ENCODE measurements around the gene PRSS2.
A peak's percentile ranks its signal among the peaks of the same experiment; 100 is the strongest.
"Not testable (repeated sequence)": the region's sequence is repeated elsewhere in the genome, so short reads cannot be mapped to it uniquely, and the experiment has no call there.

Gene PRSS2

DNA sequence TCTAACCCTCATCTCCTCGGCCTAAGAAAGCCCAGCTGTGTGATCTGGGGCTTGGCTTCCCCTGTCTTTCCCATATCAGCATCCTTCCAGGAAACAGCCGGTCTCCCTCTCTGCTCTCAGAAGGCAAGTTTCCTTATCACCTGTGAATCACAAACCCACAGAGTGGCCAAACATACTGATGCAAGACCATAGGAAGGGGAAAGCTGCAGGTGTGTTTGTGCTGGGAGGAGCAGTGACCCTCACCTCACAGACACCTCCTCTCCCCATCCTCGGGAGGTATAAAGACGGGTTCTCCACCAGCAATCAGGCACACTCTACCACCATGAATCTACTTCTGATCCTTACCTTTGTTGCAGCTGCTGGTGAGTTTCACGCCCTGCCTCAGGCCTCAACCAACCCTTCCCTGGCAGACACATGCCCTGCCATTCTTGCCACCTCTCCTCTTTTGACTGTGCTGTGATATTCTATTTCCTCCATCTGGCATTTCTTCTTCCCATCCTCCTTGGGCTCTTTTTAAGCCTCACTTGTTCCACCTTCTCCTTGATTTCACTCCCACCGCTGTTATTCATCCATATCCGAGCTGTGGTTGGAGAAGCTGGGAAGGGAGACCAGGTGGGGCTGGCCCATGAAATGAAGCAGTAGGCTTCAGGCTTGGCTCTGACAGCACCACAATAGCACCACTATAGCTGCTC is at the start of gene PRSS2:
TSS of gene PRSS2 (plus strand) at position 310 of the 692 bp plus-strand sequence. CDS start at position 323, 13 bp downstream.
- peak; percentile 92 to 95 for DNase-seq

DNA sequence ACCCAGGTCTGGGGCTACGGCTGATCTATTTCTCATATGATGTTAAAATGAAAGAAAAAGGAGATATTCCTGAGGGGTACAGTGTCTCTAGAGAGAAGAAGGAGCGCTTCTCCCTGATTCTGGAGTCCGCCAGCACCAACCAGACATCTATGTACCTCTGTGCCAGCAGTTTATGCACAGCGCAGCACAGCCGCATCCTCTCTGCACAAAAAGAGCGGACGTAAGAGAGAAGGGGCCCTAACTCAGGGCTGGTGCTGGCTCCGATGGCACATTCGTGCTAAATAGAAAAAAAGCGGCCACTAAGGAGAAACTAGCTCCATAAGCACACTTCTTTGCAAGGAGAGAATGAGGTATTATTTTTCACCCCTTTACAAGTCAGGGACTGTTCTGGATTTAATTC is 49.8 kb upstream of the PRSS2 start:
- DNase-seq: no peak

DNA sequence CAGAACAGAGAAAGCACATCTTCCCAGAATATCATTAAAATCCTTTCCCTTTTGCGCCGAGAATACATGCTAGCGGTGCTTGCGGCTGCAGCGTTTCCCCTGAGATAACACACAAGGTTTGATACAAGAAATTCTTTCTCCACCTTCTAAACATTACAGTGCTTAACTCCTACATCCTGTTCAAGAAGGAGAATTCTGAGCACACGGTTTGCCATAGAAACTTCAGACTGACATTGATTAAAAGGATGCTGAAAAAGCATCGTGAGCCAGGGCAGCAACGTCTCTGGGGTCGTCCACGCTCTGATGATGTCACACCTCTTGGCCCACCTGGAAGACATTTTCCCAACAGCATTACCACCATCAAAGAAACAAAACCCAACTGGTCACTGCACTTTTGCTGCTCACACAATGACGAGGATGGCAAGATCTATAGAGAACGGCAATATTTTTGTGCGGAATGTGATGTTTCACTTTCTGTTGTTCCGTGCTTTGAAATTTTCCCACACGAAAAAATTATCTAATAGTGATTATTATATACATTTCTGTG is 48.4 kb upstream of the PRSS2 start:
- DNase-seq: no peak

DNA sequence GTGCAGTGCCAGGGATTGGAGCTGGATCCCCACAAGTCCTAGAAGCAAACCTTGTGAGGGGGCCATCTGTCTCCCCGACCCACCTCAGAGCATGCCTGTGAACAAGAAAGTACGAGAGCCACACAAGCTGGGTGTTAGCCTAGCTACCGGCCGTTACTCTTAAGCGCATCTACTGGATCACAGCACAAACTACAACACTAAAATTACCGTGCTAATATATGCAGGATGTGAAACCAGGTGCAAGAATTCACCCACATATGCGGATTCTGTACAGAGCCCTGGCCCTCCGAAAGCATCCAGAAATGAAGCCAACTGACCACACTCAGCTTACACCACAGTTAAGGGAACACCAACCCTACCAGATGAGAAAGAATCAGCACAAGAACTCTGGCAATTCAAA is 37.5 kb upstream of the PRSS2 start:
- DNase-seq: no peak

DNA sequence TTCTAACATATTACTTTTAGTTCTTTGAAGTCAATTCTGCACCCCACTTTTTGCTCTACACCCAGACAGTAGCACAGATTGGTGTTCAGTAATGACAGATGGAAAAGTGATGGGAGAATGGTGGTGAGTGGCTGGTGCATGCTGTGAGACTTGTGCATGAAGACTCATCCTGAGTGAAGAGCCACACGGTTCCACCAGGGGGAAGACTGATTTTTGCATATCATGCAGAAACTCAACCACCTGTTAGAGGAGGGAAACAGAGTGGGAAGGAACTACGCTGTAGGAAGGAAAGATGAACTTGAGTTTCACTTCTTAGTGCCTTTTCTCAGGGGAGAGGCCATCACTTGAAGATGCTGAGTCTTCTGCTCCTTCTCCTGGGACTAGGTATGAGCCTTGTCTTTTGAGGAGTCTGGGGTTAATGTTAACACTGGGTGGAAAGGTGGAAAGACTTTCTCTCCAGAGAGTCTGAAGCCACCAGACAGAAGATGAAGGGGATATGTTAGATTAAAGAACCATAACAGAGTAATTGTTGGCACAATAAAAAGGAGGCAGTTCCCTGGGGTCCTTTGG is 30.8 kb upstream of the PRSS2 start:
- DNase-seq: no peak

DNA sequence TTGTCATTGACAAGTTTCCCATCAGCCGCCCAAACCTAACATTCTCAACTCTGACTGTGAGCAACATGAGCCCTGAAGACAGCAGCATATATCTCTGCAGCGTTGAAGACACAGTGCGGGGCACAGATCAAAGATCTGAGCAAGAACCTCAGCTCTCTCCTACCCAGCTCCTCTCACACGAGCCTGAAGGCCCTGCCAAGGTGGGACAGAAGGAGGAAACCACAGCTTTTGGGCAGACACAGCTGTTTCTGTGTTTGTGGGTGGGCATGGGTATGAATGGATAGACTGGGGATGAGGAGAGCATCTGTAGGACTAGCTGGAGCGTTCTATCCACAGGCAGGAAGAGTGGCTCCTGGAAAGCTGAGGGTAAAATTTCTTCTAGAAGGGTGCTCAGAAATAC is 30.0 kb upstream of the PRSS2 start:
- DNase-seq: no peak

DNA sequence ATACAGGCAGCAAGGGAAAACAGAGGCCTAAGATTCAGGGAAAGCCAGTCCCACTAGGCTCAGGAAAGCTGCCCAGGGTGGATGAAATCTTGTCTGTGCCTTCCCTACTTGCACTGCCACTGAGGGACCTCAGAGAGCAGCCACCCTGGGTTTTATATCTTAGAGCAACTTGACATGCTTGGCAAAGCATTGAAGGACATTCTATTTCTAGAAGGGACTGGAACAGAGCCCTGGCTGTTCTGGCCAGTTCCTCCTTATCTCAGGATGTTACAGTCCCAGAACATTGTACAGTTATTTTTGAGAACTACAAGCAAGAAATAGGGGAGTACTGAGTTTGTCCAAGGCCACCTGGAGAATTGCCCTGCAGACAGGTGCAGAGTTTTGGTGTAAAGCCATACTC is 28.8 kb upstream of the PRSS2 start:
- not testable (repeated sequence) for DNase-seq

DNA sequence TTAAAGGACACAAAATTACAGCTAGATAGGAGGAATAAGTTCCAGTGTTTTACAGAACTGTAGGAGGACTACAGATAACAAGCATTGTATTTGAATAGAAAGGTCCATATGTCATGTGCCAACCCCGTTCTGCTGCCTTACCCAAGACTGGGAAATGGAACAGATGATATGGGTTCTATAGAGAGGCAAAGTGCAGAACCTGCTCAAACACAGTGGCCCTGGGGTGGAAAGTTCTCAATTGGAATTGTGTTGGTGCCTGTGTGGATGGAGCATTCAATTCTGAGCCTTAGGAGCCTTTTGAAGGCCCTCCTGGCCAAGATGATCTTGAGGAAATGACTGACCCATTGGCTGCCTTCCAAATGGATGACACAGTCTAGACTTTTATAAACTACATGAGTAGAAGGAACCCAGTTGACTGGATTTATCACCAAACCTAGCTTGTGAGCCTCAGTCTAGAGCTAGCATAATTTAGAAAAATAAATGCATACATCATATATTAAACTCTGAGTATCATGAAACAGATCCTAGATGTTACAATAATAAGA is 25.6 kb upstream of the PRSS2 start:
- DNase-seq: no peak

DNA sequence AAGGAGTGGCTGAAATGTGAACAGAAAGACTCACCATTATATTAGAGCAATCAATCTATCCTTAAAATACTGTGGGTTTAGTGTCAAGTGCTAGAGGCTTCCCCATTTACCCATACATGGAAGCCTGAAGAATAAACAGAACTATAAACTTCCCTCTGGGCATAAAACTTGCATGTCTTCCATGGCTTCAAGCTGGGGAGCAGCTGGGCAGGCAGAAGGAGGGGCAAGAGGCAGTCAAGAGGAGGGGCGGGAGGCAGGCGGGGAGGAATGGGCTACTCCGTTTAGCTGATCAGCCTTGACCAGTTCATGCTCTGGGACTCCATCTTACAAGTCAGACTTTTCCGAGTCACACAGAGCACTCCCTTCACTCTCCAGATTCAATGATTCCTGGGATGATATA is 25.0 kb upstream of the PRSS2 start:
- DNase-seq: no peak

DNA sequence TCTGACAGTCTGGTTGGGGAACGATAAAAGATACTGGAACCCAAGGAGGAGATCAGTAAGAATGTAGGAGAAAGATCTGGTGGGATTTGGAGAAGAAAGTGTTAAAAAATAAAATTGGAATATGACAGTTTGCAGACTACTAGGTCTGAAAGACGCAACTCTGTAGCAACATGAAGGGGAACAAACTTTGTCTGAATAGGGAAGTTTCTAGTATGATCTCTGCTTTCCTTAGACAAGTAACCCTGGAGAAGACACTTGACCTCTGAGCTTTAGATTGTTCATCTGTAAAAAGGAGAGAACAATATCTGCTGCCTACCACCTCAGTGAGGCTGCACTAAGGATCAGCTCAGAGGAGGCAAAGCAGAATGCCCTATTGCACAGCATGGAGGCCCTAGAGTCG is 24.5 kb upstream of the PRSS2 start:
- DNase-seq: no peak

DNA sequence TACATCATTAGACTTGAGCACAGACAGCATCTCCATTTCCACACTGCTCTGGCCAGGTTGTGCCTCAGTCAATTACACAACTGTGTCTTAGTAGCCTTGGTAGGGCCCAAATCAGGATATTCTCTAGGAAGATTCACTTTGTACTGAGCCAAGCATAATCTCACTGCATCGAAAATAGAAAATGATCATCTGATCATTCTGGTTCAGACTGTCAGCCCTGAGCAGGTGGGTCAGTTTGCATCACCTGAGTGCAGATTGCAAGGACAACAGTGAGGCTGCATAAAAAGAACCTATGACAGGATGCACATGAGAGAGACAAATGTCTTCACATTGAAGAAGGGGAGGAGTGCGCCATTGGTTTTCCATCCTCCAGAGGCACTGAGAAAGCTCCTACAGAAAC is 22.4 kb upstream of the PRSS2 start:
- not testable (repeated sequence) for DNase-seq

DNA sequence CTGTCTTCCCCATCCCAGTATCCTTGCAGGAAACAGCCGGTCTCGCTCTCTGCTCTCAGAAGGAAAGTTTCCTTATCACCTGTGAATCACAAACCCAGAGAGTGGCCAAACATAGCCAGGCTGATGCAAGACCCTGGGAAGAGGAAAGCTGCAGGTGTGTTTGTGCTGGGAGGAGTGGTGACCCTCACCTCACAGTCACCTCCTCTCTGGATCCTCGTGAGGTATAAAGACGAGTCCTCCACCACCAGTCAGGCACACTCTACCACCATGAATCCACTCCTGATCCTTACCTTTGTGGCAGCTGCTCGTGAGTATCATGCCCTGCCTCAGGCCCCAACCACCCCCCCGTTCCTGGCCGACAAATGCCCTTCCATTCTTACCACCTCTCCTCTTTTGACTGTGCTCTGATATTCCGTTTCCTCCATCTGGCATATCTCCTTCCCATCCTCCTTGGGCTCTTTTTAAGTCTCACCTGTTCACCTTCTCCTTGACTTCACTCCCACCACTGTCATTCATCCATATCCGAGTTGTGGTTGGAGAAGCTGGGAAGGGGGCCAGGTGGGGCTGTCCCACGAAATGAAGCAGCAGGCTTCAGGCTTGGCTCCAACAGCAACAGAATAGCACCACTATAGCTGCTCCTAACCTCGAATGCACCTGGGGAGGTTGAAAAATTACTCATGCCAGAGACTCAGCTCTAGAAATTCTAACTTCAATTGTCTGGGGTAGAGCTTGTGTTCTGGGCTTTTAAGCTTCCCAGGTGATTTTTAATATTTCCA is 21.4 kb upstream of the PRSS2 start, which contains the start of gene PRSS1:
TSS of gene PRSS1 (plus strand) at position 255 of the 776 bp plus-strand sequence. CDS start at position 268, 13 bp downstream.
- peak; percentile 33 to 61 for DNase-seq

DNA sequence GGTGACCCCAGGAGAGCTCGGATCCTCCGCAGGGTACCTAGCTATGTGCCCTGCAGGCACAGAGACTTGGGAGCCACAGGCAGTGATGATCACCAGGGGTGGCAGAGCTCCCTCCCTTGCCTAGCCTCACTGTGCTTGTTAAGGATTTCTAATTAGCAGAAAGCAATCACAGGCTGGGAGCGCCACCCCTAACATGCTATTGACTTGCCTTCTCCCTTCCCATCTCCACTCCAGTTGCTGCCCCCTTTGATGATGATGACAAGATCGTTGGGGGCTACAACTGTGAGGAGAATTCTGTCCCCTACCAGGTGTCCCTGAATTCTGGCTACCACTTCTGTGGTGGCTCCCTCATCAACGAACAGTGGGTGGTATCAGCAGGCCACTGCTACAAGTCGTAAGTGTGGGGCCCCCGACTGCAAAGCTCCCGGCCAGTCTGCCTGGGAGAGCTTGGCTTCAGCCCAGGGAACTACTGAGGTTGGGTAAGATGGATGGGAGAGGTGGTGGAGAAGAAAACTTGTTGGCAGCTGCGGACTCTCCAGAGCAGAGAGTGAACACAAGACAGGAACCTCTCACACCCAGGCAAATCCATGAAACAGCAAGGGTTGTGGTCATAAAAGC is 20.3 kb upstream of the PRSS2 start:
- DNase-seq: no peak

DNA sequence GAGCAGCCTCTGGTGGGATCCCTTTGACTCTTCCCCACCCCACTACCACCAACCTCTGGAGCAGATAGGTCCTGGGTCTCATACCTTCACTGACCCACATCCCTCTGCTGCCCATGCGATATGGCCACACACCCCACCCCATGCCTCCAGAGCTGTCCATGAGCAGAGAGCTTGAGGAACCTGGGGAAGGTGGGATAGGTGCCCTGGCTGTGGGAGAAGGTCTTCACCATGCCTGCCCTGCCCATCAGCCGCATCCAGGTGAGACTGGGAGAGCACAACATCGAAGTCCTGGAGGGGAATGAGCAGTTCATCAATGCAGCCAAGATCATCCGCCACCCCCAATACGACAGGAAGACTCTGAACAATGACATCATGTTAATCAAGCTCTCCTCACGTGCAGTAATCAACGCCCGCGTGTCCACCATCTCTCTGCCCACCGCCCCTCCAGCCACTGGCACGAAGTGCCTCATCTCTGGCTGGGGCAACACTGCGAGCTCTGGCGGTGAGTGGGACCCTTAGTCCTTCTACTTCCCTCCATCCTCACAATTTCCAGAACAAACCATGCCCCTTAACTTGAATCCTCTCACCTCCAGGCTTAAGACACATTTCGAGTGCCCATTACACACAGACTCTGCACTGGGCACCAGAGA is 19.1 kb upstream of the PRSS2 start:
- not testable (repeated sequence) for DNase-seq

DNA sequence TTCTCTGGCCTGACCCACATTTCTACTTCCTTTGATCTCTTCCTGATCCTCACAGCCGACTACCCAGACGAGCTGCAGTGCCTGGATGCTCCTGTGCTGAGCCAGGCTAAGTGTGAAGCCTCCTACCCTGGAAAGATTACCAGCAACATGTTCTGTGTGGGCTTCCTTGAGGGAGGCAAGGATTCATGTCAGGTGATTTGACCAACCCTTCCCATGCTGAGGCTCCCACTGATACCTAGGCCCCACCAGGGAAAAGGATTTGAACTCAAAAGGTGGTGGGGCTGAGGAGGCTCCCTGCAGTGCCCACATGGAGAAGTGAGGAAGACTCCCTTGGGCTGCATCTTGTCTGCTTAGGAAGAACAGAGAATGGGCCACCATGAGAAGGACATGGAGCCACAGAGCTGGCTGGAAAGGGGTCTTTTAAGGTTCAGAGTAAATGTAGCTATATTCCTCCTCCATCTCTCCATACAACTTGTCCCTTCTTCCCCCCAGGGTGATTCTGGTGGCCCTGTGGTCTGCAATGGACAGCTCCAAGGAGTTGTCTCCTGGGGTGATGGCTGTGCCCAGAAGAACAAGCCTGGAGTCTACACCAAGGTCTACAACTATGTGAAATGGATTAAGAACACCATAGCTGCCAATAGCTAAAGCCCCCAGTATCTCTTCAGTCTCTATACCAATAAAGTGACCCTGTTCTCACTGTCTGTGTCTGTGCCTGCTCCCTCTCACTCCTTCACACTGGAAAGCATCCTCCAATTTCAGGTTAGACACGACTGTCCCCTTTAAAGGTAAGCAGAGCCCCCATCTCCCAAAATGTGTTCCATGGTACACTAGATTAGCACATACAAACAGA is 18.2 kb upstream of the PRSS2 start:
- no peak for DNase-seq

DNA sequence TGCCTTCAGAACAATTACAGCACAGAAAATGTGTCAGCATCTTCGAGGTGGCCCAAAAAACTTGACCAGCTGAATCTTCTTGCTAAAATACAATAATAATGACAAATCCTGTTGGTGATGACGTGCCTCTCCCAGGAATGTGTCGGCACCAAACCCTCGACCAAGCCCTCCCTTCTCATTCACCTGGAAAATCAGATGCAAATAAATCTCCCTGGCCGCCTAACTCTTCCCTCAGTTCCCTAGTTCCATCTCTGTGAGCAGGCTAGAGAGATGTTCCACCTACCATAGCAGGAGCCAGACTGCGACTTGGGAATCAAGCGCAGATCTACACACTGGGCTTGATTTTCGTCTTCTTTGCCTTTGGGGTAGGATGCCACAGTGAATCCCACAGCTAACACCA is 17.4 kb upstream of the PRSS2 start:
- no peak for DNase-seq

DNA sequence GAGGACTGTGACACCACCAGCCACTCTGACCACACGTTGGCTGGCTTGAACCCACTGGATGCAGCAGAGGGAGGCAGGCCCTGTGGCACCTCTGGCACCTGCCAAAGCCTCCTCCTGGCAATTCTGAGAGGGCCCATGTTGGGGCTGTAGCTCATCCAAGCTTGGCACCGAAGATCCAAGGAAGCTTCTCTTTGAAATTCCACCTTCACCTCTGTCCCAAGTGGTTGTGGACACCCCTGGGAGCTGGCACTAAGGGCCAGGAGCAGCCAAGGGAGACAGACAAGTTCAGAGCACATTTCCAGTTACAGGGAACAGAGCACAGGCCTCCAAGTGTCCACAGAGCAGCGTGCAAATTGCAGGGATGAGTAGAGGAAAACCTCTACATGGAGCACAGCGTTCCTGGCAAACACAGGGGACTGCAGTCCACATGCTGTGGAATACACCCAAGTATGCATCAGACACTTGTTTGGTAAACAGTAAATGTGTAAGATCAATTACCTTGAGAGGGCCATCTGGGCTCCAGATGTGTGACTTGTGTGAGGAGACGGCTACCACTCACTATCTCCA is 16.8 kb upstream of the PRSS2 start:
- not testable (repeated sequence) for DNase-seq

DNA sequence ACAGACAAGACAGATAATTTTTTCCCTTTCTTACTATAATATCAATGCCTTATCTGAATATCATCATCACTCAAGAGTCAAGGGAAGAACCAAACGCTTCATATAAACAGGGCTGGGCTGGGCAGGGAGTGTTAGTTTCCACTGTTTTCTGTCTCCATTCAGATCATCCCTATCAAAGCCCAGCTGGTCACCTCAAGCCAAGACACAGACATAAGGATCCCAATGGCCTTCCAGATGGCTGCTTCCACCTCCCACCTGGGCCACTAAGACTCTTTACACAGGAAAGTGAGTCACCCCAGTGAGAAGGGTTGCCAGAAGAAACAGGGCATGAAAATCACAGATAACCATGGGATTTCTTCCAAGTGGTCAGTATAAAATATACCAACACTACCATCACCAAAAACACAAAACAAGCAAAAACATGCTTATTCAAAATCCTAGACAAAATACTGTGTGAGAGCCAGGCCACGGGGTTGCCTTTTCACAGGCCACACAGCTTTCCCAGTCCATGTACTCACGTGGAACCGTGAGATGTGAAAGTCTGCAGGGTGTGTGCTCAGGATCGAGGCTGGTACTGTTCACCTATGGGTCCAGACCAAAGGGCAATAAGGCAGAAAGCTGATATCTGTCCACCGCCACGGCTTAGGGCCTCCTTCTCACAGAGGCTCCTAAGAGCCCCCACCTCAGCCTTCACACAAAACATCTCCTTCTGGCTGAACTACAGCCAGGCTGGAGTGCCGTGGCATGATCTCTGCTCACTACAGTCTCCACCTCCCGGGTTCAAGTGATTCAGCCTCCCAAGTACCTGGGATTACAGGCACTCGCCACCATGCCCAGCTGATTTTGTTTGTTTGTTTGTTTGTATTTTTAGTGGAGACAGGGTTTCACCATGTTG is 15.8 kb upstream of the PRSS2 start:
- DNase-seq: no peak

DNA sequence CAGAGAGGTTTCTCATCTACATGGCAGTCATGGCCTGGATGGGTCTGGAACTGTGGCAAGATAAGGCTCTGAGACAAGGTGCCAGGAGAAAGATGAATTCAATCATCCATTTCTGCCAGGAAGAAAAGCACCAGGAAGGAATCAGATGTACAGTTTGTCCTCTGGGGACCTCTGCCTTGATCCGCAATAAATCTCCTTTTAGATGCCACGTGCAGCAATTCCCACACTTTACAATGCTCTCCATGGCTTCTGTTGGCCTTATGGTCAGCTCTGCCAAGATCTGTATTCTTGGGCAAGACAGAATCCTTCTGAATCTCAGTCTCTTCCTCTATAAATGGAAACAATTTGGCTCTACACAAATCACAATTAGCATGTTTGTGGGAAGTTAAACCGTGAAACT is 12.5 kb upstream of the PRSS2 start:
- not testable (repeated sequence) for DNase-seq

DNA sequence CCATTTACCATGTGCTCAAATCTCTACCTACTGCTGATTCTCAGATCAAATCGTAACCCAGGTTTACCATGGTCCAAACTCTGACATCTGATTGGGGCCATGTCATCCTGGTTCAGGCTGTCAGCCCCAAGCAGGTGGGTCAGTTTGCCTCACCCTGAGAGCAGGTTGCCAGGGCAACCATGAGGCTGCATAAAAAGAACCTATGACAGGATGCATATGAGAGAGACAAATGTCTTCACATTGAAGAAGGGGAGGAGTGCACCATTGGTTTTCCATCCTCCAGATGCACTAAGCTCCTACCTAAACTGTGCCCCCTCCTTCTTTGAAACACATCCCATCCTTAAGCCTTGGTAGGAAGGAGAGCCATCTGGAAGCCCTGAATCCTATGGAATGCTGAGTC is 11.3 kb upstream of the PRSS2 start:
- DNase-seq: peak in 1 of 2 experiments; percentile 45

Data from NCI-H187 (cell line).